HepG2 (cell line): ENCODE measurements around the gene FN1. TPM values are rescaled to one million over a fixed set of nuclear protein-coding genes. Genes with fewer than 3 reads are reported as not detected.
A peak's percentile ranks its signal among the peaks of the same experiment; 100 is the strongest.

Experiments used
- FOXM1 ChIP-seq: sonication (generic); formaldehyde crosslinking; IDR thresholded peaks from 2 replicates; pipeline ENCODE4 v1.5.0; 2020; ENCODE audit warnings: missing genetic modification reagents
- KMT2B ChIP-seq: IDR thresholded peaks from 2 replicates; pipeline ENCODE4 v1.6.1; 2016; ENCODE audit warnings: missing genetic modification reagents, missing compliant biosample characterization
- MAFF ChIP-seq: IDR thresholded peaks from 2 replicates; pipeline ENCODE4 v1.6.1; 2011; ENCODE audit warnings: low read depth, low read length, improper control_type of control experiment
- RBM39 ChIP-seq: fragments of 200-400 bp; formaldehyde crosslinking; IDR thresholded peaks from one replicate; pipeline ENCODE4 v1.6.1; 2018; ENCODE audit warnings: antibody characterized with exemption, mild to moderate bottlenecking, low read depth, low read length; ENCODE audit not compliant: poor library complexity, severe bottlenecking
- U2AF2 ChIP-seq: fragments of 200-400 bp; formaldehyde crosslinking; IDR thresholded peaks from 2 replicates; pipeline ENCODE4 v1.6.1; 2017; ENCODE audit warnings: low read depth, mild to moderate bottlenecking, low read length
- ZNF546 ChIP-seq: sonication (generic); formaldehyde crosslinking; conservative IDR thresholded peaks from 2 replicates; pipeline ENCODE4 v1.8.1; 2023; ENCODE audit warnings: mild to moderate bottlenecking, missing genetic modification reagents
- ZNF619 ChIP-seq: sonication (generic); formaldehyde crosslinking; IDR thresholded peaks from 2 replicates; pipeline ENCODE4 v1.4.0; 2020; ENCODE audit warnings: mild to moderate bottlenecking, missing genetic modification reagents
- ZNF746 ChIP-seq: sonication (generic); formaldehyde crosslinking; IDR thresholded peaks from 2 replicates; pipeline ENCODE4 v1.8.0; 2022; ENCODE audit warnings: mild to moderate bottlenecking, missing genetic modification reagents
- ZSCAN20 ChIP-seq: sonication (generic); formaldehyde crosslinking; IDR thresholded peaks from 2 replicates; pipeline ENCODE4 v1.4.0; 2020; ENCODE audit warnings: missing genetic modification reagents, mild to moderate bottlenecking, borderline replicate concordance
- polyA plus RNA-seq, 8 experiments: library from polyadenylated mRNA; depleted of rRNA in 3 of 8; stranded (reverse) in 7 of 8; unstranded in 1 of 8; fragments of >200 nt; fragmentation: Illumina TruSeq in 4 of 8; extraction: Trizol in 4 of 8; gene quantifications; 2 replicates each; pipeline versions ENCODE4 v1.2.1 to v1.2.3, GENCODE V29; 2011 to 2016; ENCODE audit warnings: low read depth in 4 of 8, missing spikeins in 1 of 8, mixed read lengths in 1 of 8; ENCODE audit not compliant: insufficient read depth in 1 of 8
- total RNA-seq, 5 experiments: library from RNA; depleted of rRNA; stranded (reverse); fragments of >200 nt; fragmentation: Illumina TruSeq; extraction: Trizol; gene quantifications; 2 replicates each; pipeline ENCODE4 v1.2.3, GENCODE V29; 2016; ENCODE audit warnings: low read depth in 1 of 5
- TF ChIP-seq, protein P1 (sequence below): sonication (generic); formaldehyde crosslinking; IDR thresholded peaks from 2 replicates; pipeline ENCODE4 v1.8.0; 2022; ENCODE audit warnings: mild to moderate bottlenecking, missing genetic modification reagents; ENCODE audit not compliant: insufficient replicate concordance
- TF ChIP-seq, protein P2 (sequence below): sonication (generic); formaldehyde crosslinking; IDR thresholded peaks from 2 replicates; pipeline ENCODE4 v1.4.0; 2020; ENCODE audit warnings: mild to moderate bottlenecking, missing genetic modification reagents
- TF ChIP-seq, protein P3 (sequence below): sonication (generic); formaldehyde crosslinking; conservative IDR thresholded peaks from 2 replicates; pipeline ENCODE4 v1.4.0; 2020; ENCODE audit warnings: missing genetic modification reagents
- TF ChIP-seq, protein P4 (sequence below): IDR thresholded peaks from 2 replicates; pipeline ENCODE4 v1.6.1; 2016; ENCODE audit warnings: low read depth
- TF ChIP-seq, protein P5 (sequence below): sonication (generic); formaldehyde crosslinking; IDR thresholded peaks from 2 replicates; pipeline ENCODE4 v1.4.0; 2020; ENCODE audit warnings: mild to moderate bottlenecking, low read depth, missing genetic modification reagents
- TF ChIP-seq, protein P6 (sequence below): sonication (generic); formaldehyde crosslinking; conservative IDR thresholded peaks from 2 replicates; pipeline ENCODE4 v1.8.0; 2022; ENCODE audit warnings: low read depth, missing genetic modification reagents
- TF ChIP-seq, protein P7 (sequence below): conservative IDR thresholded peaks from 2 replicates; pipeline ENCODE4 v1.6.1; 2018; ENCODE audit warnings: missing genetic modification reagents

FN1 gene
- total and polyA plus RNA-seq, 2 of the 13 experiments (the other 11 are each of a cell fraction or from before 2014, with no cell fraction given): 1,847 to 6,471 TPM

DNA sequence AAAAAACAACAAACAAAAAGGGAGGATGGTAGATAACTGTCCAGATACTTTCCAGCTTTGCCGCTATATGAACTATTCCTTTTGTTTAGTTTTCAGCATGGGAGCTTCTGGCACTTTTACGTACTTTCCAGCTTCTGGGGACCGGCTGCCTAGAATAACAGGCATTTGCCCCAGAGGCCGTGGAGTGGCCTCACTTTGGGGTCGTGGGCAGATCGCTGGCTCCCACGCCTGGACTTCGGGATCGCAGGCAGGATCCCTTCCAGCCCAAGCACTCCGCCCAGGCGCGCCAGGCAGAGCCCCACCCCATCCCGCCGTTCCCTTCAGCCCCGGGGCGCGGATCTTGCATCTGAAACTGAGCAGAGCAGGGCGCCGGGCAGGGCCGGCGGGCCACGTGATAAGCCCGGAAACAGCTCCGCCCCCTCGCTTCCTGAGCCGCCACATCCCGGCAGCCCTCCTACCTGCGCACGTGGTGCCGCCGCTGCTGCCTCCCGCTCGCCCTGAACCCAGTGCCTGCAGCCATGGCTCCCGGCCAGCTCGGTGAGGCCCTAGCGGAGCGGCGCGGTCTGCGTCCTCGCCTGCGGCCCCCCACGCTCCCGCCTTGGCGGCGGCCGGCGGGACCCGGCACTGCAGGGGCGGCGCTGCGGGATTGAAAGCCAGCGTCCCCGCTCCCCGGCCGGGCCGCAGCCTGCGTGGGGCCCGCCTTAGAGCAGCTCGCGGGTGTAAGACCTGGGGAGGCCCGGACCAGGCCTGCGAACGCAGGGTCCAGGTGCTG lies 124.1 kb downstream of the FN1 start, which contains the start of gene ATIC (continued):
- TF ChIP-seq, protein P1, sequence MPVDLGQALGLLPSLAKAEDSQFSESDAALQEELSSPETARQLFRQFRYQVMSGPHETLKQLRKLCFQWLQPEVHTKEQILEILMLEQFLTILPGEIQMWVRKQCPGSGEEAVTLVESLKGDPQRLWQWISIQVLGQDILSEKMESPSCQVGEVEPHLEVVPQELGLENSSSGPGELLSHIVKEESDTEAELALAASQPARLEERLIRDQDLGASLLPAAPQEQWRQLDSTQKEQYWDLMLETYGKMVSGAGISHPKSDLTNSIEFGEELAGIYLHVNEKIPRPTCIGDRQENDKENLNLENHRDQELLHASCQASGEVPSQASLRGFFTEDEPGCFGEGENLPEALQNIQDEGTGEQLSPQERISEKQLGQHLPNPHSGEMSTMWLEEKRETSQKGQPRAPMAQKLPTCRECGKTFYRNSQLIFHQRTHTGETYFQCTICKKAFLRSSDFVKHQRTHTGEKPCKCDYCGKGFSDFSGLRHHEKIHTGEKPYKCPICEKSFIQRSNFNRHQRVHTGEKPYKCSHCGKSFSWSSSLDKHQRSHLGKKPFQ: peak; percentile 77
- TF ChIP-seq, protein P2, sequence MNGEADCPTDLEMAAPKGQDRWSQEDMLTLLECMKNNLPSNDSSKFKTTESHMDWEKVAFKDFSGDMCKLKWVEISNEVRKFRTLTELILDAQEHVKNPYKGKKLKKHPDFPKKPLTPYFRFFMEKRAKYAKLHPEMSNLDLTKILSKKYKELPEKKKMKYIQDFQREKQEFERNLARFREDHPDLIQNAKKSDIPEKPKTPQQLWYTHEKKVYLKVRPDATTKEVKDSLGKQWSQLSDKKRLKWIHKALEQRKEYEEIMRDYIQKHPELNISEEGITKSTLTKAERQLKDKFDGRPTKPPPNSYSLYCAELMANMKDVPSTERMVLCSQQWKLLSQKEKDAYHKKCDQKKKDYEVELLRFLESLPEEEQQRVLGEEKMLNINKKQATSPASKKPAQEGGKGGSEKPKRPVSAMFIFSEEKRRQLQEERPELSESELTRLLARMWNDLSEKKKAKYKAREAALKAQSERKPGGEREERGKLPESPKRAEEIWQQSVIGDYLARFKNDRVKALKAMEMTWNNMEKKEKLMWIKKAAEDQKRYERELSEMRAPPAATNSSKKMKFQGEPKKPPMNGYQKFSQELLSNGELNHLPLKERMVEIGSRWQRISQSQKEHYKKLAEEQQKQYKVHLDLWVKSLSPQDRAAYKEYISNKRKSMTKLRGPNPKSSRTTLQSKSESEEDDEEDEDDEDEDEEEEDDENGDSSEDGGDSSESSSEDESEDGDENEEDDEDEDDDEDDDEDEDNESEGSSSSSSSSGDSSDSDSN (CRISPR knock-in tag): peak; percentile 96; the same call in 1 of the 2 replicates
- TF ChIP-seq, protein P3, sequence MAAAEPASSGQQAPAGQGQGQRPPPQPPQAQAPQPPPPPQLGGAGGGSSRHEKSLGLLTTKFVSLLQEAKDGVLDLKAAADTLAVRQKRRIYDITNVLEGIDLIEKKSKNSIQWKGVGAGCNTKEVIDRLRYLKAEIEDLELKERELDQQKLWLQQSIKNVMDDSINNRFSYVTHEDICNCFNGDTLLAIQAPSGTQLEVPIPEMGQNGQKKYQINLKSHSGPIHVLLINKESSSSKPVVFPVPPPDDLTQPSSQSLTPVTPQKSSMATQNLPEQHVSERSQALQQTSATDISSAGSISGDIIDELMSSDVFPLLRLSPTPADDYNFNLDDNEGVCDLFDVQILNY (CRISPR knock-in tag): peak; percentile 86
- TF ChIP-seq RBM39 (no peak), ZNF746 (CRISPR knock-in tag) (peak; percentile 55; the same call in 1 of the 2 replicates), ZNF619 (CRISPR knock-in tag) (peak; percentile 97), ZSCAN20 (CRISPR knock-in tag) (peak; percentile 94; the same call in 1 of the 2 replicates), MAFF (no peak), U2AF2 (peak; percentile 88), ZNF546 (CRISPR knock-in tag) (peak; percentile 87; the same call in 1 of the 2 replicates), KMT2B (CRISPR knock-in tag) (no peak; the same call in none of the 2 replicates), FOXM1 (peak; percentile 76; the same call in 1 of the 2 replicates)
- TF ChIP-seq, protein P4, sequence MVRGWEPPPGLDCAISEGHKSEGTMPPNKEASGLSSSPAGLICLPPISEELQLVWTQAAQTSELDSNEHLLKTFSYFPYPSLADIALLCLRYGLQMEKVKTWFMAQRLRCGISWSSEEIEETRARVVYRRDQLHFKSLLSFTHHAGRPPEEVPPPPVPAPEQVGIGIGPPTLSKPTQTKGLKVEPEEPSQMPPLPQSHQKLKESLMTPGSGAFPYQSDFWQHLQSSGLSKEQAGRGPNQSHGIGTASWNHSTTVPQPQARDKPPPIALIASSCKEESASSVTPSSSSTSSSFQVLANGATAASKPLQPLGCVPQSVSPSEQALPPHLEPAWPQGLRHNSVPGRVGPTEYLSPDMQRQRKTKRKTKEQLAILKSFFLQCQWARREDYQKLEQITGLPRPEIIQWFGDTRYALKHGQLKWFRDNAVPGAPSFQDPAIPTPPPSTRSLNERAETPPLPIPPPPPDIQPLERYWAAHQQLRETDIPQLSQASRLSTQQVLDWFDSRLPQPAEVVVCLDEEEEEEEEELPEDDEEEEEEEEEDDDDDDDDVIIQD (CRISPR knock-in tag): peak; percentile 82
- TF ChIP-seq, protein P5, sequence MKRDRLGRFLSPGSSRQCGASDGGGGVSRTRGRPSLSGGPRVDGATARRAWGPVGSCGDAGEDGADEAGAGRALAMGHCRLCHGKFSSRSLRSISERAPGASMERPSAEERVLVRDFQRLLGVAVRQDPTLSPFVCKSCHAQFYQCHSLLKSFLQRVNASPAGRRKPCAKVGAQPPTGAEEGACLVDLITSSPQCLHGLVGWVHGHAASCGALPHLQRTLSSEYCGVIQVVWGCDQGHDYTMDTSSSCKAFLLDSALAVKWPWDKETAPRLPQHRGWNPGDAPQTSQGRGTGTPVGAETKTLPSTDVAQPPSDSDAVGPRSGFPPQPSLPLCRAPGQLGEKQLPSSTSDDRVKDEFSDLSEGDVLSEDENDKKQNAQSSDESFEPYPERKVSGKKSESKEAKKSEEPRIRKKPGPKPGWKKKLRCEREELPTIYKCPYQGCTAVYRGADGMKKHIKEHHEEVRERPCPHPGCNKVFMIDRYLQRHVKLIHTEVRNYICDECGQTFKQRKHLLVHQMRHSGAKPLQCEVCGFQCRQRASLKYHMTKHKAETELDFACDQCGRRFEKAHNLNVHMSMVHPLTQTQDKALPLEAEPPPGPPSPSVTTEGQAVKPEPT (CRISPR knock-in tag): peak; percentile 98
- TF ChIP-seq, protein P6, sequence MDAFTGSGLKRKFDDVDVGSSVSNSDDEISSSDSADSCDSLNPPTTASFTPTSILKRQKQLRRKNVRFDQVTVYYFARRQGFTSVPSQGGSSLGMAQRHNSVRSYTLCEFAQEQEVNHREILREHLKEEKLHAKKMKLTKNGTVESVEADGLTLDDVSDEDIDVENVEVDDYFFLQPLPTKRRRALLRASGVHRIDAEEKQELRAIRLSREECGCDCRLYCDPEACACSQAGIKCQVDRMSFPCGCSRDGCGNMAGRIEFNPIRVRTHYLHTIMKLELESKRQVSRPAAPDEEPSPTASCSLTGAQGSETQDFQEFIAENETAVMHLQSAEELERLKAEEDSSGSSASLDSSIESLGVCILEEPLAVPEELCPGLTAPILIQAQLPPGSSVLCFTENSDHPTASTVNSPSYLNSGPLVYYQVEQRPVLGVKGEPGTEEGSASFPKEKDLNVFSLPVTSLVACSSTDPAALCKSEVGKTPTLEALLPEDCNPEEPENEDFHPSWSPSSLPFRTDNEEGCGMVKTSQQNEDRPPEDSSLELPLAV: peak; percentile 97
- TF ChIP-seq, protein P7, sequence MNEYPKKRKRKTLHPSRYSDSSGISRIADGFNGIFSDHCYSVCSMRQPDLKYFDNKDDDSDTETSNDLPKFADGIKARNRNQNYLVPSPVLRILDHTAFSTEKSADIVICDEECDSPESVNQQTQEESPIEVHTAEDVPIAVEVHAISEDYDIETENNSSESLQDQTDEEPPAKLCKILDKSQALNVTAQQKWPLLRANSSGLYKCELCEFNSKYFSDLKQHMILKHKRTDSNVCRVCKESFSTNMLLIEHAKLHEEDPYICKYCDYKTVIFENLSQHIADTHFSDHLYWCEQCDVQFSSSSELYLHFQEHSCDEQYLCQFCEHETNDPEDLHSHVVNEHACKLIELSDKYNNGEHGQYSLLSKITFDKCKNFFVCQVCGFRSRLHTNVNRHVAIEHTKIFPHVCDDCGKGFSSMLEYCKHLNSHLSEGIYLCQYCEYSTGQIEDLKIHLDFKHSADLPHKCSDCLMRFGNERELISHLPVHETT: peak; percentile 94
